AG04450 (cell line): ENCODE results near the gene ZNF804A. TPM values are rescaled to one million over a fixed set of nuclear protein-coding genes. Genes with fewer than 3 reads are reported as not detected.

Experiments used
- CTCF ChIA-PET: fragments of 300-600, 350-600 bp; formaldehyde crosslinking; extraction: SDS; loops from one replicate; lab custom pipeline; 2022; ENCODE audit warnings: antibody characterized with exemption, inconsistent platforms; lab: Charles Lee
- POLR2A ChIA-PET: fragments of 350-600 bp; formaldehyde crosslinking; extraction: SDS; loops from one replicate; lab custom pipeline; 2021; ENCODE audit warnings: antibody characterized with exemption, inconsistent platforms; lab: Yijun Ruan, JAX
- DNase-seq: peaks from one replicate; pipeline ENCODE4 v3.0.0-alpha.2; 2011; ENCODE audit warnings: low read depth, low spot score
- H3K27ac ChIP-seq: one replicate; pipeline ENCODE4 v1.5.1; 2012; ENCODE audit warnings: low read depth, low read length, control low read depth
- H3K27me3 ChIP-seq: one replicate; pipeline ENCODE4 v1.6.0; 2012; ENCODE audit warnings: low read length; ENCODE audit not compliant: control insufficient read depth, insufficient read depth
- H3K4me3 ChIP-seq: 2 replicates; pipeline ENCODE4 v1.5.1; 2011; ENCODE audit warnings: mild to moderate bottlenecking, low read depth, low read length, control low read depth
- H3K9me3 ChIP-seq: 2 replicates; pipeline ENCODE4 v1.5.1; 2012; ENCODE audit warnings: low read length; ENCODE audit not compliant: control insufficient read depth, insufficient read depth
- polyA plus RNA-seq: library from polyadenylated mRNA; depleted of rRNA; stranded (reverse); fragments of >200 nt; gene quantifications from 2 replicates; pipeline ENCODE4 v1.2.3, GENCODE V29; 2011
- TF ChIP-seq, protein P1 (sequence below): IDR thresholded peaks from 2 replicates; pipeline ENCODE4 v1.5.1; 2011; ENCODE audit warnings: low read depth, low read length, control low read depth, inconsistent platforms

Gene ZNF804A
- polyA plus RNA-seq, 1 experiment, result 6.2 TPM

DNA sequence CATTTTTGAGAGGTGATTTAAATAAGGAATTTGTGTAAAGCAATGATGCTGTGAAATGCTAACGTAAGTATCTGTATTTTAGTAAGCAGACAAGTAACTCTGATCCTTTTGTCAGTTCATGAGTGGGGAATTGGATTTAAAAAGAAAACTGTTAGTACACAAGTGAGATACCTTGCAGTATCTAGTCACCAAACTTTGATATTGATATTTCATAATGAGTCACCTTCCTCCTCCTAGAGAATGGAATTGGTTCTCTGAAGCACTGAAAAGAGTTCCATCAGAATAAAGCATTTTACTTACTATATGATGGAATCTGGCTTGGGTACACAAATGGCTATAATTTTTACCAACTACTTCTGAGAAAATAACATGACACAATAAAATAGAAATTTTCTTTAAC, 232.2 kb downstream of the ZNF804A start:
- ChIA-PET CTCF (no interaction called here), POLR2A (no interaction called here)
- Histone ChIP-seq H3K4me3 (no peak overlapping the region), H3K9me3 (no peaks in the 10 kb centered on the region), H3K27me3 (no peaks in the 10 kb centered on the region), H3K27ac (no peak overlapping the region)
- DNase-seq, result no peak
- TF ChIP-seq, protein P1, sequence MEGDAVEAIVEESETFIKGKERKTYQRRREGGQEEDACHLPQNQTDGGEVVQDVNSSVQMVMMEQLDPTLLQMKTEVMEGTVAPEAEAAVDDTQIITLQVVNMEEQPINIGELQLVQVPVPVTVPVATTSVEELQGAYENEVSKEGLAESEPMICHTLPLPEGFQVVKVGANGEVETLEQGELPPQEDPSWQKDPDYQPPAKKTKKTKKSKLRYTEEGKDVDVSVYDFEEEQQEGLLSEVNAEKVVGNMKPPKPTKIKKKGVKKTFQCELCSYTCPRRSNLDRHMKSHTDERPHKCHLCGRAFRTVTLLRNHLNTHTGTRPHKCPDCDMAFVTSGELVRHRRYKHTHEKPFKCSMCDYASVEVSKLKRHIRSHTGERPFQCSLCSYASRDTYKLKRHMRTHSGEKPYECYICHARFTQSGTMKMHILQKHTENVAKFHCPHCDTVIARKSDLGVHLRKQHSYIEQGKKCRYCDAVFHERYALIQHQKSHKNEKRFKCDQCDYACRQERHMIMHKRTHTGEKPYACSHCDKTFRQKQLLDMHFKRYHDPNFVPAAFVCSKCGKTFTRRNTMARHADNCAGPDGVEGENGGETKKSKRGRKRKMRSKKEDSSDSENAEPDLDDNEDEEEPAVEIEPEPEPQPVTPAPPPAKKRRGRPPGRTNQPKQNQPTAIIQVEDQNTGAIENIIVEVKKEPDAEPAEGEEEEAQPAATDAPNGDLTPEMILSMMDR, result no peak

DNA sequence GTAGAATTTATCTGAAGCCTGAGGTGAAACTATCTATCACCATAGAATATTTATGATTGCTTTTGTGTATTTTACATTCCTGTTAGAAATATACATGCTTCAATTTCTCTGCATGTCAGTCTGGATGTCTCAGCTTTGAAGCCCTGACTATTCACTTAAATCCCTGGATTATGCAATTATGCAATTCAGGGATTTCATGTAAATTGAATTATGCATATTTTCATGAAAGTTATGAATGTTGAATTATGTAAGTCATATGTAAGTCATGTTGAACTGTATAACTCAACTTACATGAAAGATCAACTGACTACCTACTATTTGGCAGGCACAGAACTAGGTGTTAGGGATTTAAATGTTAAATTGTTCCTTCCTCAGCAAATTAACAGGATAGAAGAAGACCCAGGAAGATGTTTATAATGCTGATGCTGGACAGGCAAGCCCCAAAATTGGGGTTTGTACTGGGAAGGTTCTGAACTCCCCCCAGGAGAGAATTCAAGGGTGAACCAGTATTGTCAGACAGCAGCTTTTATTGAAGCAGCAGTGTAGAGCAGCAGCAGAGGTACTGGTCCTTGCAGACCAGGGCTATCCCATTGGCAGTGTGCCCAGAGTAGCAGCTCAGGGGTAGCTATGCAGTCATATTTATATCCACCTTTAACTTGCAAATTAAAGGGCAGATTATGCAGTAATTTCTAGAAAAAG, 236.5 kb downstream of the ZNF804A start:
- TF ChIP-seq, protein P1, result no peak
- DNase-seq, result no peak
- H3K27ac ChIP-seq, result no peak overlapping the region
- CTCF ChIA-PET, result no interaction called here
- H3K4me3 ChIP-seq, result no peak overlapping the region
- H3K9me3 ChIP-seq, result no peaks in the 10 kb centered on the region
- no peaks in the 10 kb centered on the region for H3K27me3 ChIP-seq
- POLR2A ChIA-PET, result no interaction called here

DNA sequence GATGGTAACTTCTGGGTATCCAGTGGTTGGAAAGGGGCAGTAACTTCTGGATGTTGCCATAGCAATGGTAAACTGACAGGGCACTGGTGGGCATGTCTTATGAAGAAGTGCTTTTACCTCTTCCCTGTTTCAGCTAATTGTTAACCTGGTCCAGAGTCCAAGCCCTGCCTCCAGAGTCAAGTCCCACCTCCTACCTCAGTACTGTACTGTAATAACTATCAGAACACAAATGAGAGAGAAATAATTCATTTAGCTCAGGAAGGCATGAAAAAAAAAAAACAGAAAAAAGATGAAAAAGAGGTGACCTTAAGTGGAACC, 237.0 kb downstream of the ZNF804A start:
- Histone ChIP-seq H3K9me3 (no peaks in the 10 kb centered on the region), H3K27me3 (no peaks in the 10 kb centered on the region), H3K4me3 (no peak overlapping the region), H3K27ac (no peak overlapping the region)
- CTCF ChIA-PET, result no interaction called here
- TF ChIP-seq, protein P1, result no peak
- no peak for DNase-seq
- POLR2A ChIA-PET, result no interaction called here

DNA sequence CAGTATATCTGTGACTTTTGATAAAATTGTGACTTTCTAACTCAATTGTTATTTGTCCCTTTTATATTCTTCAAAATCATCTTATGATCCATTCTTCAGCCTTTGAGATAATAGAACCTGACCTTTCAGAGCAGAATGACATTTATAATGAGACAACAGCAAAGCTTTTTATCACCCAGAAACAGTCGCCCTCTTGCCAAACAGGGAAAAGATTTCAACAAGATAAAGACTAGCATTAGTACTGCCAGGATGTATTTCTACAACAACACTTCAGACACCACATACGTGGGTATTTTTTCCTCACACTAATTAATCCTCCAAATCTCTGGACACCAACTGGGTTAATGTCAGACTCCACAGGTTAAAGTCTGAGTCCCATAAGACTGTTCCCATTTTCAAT, 249.0 kb downstream of the ZNF804A start:
- Histone ChIP-seq H3K9me3 (no peaks in the 10 kb centered on the region), H3K27me3 (no peaks in the 10 kb centered on the region), H3K27ac (no peak overlapping the region), H3K4me3 (no peak overlapping the region)
- CTCF ChIA-PET, result no interaction called here
- TF ChIP-seq, protein P1, result no peak
- no peak for DNase-seq
- POLR2A ChIA-PET, result no interaction called here

DNA sequence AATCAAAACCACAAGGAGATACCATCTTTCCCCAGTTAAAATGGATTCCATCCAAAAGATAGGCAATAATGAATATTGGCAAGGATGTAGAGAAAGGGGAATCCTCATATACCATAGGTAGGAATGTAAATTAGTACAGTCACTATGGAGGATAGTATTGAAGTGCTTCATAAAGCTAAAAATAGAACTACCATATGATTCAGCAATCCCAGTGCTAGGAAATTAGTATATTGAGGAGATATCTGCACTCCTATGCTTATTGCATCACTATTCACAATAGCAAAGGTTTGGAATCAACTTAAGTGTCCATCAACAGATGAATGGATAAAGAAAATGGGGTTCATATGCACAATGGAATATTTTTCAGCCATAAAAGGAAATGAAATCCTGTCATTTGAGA, 251.2 kb downstream of the ZNF804A start:
- Histone ChIP-seq H3K4me3 (no peak overlapping the region), H3K27ac (no peak overlapping the region), H3K9me3 (no peaks in the 10 kb centered on the region), H3K27me3 (no peaks in the 10 kb centered on the region)
- ChIA-PET CTCF (no interaction called here), POLR2A (no interaction called here)
- TF ChIP-seq, protein P1, result no peak
- DNase-seq, result no peak
